Activated CD8-positive, alpha-beta memory T cell treated with anti-CD3 and anti-CD28 coated beads for 48 hours (primary cell): ENCODE results near the gene THUMPD2.

Experiments
- DNase-seq, 3 experiments: peaks; one replicate each; pipeline ENCODE4 v3.0.0-alpha.2; 2020; ENCODE audit warnings: low read depth in 2 of 3, low spot score in 2 of 3

The THUMPD2 gene

DNA sequence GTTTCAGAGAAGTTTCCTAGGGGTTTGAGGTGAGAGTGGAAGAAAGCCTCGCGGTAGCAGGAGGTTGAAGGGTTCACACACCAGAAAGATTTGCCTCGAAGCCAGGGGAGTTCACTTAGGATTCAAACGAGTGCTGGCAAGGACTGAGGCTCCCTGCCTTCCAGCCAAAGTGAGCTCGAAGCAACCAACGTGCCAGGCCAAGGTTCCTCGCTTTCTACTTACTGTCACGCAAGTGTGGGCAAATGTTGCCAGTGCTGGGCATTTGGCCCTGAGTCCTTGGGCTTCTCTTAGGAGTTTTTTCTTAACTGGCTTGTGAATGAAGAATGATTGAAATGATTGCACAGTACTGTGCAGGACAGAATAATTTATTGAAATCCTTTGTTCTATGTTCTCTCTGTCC lies 59.7 kb downstream of the THUMPD2 start:
- no peak for DNase-seq

DNA sequence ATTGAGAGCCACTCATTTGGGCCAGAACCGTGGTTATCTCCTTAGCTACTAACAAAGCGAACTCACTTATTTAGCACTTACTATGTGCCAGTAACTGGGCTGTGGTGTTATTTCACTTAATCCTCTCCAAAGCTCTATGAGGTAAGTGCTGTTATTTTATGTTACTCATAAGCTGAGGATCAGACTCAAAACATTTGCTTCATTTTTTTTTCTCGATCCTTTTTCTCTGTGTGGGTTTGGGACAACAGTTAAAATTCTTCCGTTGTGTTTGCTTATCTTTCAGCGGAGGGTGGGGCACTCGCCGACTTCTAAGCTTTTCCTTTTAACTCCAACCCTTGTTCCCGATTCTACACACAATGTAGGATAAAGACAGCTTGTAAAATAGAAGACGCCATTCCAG lies 60.6 kb downstream of the THUMPD2 start:
- no peak for DNase-seq

DNA sequence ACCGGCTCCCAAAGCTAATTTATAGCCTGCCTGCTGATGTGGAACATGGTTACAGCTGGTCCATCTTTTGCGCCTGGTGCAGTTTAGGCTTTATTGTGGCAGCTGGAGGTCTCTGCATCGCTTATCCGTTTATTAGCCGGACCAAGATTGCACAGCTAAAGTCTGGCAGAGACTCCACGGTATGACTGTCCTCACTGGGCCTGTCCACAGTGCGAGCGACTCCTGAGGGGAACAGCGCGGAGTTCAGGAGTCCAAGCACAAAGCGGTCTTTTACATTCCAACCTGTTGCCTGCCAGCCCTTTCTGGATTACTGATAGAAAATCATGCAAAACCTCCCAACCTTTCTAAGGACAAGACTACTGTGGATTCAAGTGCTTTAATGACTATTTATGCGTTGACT lies 62.0 kb downstream of the THUMPD2 start:
- no peak for DNase-seq

DNA sequence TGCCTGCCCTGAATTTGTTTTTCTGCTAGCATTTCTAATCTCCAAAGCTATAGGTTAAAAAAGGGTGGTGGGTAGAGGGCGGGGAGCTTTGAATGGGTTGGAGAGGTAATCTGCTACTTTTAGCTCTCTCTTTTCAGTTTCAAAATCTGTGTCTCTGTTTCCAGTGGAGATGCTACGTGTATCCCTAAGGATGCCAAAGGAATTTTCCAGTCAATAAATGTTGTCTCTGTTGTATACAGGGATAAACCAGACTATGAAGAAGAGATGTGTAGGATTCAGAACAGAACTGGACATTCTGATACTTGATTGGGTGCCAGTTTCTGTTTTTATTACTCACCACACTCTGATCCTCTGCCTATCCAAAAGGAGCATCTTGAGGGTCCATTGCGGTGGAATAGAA lies 63.2 kb downstream of the THUMPD2 start:
- no peak for DNase-seq

DNA sequence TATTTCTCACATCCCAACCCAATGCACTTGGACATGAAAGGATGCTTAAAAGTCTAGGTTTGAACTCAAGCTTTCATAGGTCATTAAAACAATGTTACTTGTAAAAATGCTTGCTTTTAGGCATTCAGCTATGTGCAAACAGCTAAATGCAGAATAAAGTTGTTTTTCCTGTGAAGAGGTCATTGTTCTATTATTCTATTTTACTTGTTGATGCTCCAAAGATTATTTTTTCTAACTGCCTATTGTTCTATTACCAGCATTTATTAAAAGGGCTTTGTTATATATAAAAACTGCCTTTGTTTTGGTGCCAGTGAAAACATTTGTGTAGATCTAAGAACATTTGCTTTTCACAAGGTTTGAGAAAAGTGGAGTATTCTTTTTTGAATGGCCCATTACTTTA lies 64.0 kb downstream of the THUMPD2 start:
- no peak for DNase-seq

DNA sequence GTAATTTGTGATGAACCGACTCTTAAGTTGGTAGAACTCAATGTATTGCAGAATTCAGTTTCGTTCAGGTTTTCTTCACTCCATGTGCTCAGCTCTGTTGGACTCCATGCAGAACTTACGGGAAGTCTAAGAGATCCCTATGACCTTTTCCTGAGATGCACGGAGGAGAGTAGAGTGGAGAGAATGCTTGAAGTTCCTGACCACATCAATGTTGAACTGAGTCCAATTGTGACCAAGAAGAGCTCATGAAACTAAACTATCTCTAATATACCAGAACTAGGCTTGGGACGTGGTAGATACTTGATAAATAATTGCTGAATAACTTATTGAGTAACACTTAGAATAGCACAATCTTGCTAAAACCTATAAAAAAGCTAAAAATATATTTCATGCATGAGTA lies 66.1 kb downstream of the THUMPD2 start:
- DNase-seq, result no peak

DNA sequence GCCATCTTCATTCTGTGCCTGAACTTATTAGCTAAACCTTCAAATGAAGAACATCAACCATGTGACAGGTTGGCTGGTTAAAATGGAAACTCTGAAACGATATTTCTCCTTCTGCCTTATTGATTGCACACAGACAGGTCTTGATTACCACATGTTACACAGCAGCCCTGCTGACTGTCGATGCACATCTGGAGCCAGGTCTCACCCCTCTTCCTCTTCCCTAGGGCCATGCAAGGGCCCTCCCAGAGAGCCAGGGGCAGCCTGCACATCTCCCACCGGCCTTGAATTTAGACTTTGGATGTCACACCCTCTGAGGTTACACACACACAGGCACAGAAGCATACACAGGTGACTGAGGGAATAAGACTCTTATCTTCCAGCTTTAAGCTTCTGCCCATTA lies 68.3 kb downstream of the THUMPD2 start:
- no peak for DNase-seq

DNA sequence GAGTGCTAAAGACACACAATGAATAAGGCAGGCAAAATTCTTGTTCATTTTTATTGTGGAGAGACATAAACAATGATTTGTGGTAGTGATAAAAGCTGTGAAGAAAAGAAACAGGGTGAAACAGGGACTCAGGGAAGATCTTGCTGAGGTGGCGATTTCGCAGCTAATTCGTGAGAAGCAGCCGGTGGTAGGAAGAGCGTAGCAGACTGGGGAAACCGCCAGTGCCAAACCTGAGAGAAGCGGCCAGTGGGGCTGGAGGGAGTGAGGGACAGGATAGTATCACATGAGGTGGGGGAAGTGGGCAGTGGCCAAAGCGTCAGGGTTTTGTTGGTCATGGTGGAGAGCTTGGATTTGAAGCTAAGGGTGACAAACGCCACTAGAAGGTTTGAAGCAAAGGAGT lies 71.1 kb downstream of the THUMPD2 start:
- no peak for DNase-seq

DNA sequence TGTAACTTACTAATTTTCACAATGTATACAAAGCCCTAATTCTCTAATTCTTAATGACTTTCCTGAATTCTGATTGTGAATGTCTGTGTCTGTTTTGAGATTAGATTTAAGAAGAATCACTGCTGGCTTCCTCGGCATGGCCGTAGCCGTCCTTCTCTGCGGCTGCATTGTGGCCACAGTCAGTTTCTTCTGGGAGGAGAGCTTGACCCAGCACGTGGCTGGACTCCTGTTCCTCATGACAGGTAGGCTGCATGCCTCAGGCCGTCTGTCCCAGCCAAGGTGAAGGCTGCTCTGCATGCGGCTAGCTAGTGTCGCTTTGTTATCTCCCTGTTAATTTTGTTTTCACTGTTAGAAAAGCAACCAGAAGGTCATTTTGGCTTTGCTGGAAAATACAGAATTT lies 72.1 kb downstream of the THUMPD2 start:
- no peak for DNase-seq

DNA sequence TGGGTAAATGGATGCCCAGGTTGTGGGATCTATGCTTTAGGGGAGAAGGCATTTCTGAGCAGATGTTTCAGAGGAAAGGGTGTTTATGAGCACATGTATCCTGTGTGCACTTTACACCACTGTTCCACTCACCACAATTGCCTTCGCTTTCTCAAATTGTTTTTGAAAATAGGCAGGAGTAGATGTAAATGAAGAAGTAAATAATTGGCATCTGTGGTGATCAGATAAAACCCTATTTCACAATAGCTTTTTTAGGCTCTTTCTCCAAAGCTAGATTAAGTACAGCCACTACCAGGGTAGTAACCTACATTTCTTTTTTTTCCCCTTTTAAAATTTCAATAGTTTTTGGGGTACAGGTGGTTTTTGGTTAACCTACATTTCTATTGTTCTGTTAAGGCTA lies 72.7 kb downstream of the THUMPD2 start:
- no peak for DNase-seq

DNA sequence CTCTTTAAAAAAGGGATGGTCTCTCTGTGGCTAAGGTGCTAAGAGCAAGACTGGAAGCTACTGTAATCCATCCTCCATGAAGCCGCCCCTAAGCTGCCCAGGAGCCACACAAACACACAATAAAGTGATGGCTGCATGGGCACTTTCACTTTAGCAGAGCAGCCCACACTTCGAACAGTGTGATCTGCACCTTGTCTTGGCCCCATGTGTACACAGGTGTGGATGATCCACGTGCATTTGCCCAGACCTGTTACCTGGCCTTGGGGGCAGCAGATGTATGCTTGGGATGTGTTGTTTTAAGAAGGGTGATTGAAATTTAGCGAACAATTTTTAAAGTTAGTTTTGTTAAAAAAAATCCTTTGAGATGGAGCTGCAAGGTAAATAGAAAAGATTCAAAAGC lies 73.4 kb downstream of the THUMPD2 start:
- no peak for DNase-seq

DNA sequence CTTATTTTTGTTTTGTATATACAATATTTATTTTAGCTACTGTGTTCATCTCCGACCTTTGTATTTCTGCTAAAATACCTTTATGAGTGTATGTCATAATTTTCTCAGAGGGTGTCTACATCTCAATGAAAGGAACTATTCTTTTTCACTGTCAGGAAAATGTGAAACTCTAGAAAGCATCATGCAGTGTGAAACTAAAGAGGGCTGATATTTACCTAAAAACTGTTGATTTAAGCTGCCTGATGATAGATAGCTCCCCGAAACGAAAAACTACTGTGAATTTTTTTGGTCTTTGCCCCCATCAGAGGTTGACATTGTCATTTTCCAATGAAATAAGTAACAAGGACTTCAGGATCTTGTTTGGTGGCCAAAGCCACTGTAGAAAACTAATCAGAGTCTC lies 74.5 kb downstream of the THUMPD2 start:
- no peak for DNase-seq

DNA sequence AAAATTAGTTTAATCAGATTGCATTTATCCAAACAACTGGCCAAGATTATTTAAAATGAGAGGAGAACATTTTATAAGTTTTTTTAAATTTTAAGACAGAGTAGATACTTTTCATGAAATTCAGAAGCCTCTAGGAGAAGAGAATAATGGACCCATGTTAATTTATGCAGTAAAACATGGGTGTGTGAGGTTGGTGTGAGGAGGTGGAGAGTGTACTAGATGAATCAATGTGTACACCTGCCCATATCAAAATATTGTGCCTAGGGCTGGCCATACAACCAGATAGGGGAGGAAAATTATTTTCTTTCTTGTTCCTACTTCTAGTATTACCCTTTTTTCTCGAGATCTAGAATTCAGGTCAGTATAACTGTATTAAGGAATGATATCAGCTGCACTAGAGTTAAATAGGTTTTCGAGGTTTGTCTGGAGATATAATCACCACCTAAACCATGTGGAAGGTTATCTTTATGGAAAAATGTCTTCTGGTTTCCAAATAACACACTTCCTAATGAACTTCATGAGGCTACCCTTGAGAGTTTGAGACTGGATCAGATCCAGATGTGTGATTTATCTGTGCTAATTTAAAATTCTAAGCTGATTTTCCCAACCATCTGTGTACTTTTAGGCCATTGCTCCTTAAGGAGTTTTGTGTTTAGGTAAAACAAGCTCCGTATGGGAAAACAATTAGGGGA lies 75.7 kb downstream of the THUMPD2 start:
- DNase-seq, result no peak

DNA sequence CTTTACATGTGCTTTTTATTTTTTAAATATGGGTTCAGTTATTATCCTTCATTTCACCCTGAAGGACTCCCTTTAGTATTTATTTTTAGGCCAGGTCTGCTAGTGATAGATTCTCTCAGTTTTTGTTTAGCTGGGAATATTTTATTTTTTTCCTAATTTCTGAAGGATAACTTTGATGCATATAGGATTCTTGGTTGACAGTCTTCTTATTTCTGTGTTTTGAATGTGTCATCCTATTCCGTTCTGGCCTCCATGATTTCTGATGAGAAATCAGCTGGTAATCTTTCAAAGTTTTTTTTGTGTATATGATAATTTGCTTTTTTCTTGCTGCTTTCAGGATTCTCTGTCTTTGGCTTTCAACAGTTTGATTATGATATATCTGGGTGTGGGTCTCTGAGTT lies 77.9 kb downstream of the THUMPD2 start:
- no peak for DNase-seq

DNA sequence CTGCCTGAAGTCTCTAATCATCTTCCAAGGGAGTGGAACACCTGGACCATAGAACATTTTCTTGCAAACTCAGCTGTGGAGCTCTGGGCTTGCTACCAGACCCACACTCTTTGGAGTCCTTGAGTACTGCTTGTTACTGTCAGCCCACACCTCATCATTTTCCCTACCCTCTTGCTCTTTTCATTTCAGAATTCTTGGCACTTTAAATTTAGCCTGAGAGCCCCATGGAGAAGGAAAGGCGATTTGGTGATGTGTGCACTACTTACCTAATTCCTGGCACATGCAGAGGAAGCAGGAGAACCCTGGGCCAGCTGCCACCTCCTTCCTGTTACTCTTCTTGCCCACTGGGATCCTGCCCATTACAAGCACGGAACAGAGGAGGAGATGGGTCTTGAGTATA lies 81.6 kb downstream of the THUMPD2 start:
- DNase-seq, result no peak

DNA sequence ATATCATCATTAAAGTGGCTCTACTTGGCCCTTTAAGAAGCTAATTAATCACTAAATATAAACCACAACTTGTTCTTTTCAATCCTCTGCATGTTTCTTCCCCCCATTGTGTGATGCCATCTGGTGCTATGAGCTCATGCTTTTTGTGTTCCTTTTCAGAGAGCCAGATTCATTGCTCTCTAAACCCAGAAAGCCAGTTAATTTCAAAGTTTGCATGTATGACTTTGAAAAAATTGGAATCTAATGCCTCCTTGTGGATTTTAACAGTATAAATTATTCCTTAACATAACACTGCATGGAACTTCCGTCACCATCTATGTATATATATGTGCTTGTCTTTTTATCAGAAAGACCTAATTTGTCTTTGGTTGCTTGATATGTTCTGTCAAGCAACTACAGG lies 82.2 kb downstream of the THUMPD2 start:
- no peak for DNase-seq

DNA sequence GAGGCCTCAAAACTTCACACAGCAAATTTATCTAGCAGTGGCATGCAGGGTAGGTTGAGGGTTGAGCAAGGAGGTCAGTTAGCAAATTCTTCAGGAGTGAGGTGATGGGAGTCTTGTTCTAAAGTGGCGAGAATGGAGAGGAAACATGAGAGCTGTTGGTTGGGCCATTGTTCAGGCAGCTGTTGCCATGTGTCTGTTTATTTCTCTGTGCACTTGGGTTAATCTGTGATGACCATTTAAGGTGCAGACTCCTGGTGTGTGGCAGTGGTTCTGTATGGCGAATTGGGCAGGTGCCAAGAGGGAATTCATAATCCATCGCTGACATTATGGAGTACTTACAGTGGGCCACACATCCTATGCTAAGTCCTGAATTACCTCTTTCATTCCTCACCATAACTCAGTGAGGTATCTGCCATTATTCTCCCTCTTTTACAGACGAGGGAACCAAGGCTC lies 82.9 kb downstream of the THUMPD2 start:
- DNase-seq, result no peak

DNA sequence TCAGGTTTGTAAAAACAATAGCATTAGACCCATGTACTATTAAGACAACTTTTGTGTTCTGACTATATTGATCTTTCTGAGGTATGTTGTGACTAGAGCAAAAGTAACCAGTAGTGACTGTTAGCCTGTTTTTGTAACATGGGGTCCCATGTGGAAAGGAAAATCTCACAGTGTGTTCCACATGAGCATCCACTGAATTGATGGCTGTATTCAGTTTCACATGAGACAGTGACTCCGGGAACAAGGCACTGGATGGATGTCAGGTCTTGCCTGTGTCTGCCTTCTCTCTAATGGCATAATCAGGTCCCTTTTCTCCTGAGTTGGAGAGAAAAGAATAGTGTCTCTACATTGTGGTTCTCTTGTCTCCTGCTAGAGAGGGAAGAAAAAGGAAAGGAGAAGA lies 85.8 kb downstream of the THUMPD2 start:
- no peak for DNase-seq

DNA sequence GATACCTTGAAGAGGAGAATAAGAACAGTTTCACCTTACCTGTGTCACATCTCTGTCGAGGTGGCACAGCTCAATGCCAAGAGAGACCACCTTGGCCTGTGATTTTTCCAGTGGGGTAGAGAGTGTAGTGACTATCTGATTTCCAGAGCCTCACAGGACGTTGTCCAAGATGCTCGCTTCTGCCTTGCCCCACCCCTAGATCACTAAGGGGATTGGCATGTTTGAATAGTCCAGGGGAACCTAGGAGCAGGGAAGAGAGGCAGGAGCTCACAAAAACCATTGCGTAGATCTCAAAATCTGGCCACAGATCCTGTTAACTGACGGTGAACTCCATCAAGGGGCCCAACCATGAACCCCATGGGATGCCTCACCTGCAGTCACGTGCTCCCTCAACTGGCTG lies 89.2 kb downstream of the THUMPD2 start:
- DNase-seq, result no peak

DNA sequence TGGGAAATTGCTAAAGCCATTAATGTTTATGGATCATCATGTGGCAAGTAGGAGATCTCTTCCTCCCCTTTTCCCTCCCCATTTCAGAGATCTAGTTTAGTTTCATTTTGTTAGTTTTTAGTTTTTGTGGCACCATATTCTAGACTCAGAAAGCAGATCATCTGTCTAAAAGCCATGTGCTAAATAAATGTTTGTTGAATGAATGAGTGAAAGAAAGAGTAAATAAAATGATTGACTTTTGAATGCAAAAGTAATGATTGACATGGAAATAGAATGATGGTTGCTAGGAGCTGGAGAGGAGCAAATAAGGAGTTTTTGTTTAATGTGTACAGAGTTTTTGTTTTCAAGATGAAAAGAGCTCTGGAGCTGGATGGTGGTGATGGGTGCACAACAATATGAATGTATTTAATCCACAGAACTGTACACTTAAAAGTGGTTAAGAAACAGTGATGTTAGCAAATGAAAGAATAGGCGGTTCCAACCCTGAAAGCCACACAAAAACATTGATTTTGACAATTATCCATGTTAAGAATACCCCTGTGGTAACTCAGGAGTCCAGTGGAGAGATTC lies 89.7 kb downstream of the THUMPD2 start:
- DNase-seq, result no peak

DNA sequence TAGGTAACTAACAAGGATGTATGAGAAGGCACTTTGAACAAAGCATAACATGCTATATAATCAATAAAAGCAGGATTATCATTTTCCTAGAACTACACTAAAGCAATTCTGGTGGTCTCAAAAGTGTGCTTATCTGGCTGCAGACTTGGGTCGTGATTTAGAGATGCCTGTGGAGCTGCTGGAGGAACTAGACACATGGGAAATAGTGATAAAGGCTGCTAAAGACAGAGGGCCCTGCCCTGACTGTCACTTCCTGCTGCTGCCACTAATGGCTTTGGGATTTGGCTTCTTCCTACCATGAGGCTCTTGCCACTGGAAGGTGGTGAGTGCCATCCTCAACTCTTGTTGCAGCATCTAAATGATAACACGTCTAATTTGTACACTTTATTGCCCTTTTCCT lies 90.9 kb downstream of the THUMPD2 start:
- DNase-seq, result no peak

DNA sequence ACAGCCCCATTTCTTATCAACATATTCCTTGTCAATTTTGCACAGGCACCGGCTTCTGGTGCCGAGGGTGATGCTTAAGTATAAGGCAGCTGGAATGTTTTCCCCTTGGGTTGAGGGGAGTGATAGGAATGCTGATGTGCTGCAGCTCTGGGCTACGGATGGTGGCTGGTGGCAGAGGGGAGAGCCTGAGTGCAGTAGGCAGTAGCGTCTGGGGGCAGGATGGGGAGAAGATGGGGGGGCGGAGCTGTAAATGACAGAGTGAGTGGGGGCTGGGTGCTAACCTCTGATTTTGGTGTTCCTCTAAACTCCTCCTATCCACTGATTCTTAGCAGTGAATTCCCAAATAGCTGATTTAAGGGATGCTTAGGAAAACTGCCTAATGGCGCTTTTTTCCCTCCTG lies 92.6 kb downstream of the THUMPD2 start:
- DNase-seq, result no peak
